HCT116 (cell line): ENCODE measurements around the gene ARFGAP3. TPM values are rescaled to one million over a fixed set of nuclear protein-coding genes. Genes with fewer than 3 reads are reported as not detected.

Source experiments
- ATAC-seq: fragments of 200-7000 bp; cut with Tn5 transposase; 2 replicates; pipeline ENCODE4 v1.9.1; 2020; ENCODE audit warnings: mild to moderate bottlenecking, moderate library complexity
- BruUV-seq: library from RNA; stranded (reverse); fragments of 400-500 nt; replicated peaks from 2 replicates; lab custom pipeline; 2021; lab: Mats Ljungman, UMichigan
- CTCF ChIA-PET: fragments of 300-600 bp; sonication (Branson Sonifier 250); formaldehyde crosslinking; loops from one replicate; lab custom pipeline; 2021; ENCODE audit warnings: antibody characterized with exemption; lab: Charles Lee
- POLR2A ChIA-PET: fragments of 300-600, 350-600 bp; sonication (Branson Sonifier 250); formaldehyde crosslinking; loops from one replicate; lab custom pipeline; 2021; ENCODE audit warnings: antibody characterized with exemption; lab: Charles Lee
- RAD21 ChIA-PET, 2 experiments: fragments of 300-600 bp; sonication (Branson Sonifier 250); formaldehyde crosslinking; loops; one replicate each; lab custom pipeline; 2023; ENCODE audit warnings: low total read pairs in 2 of 2; ENCODE audit not compliant: uncharacterized antibody in 2 of 2, unreplicated experiment in 2 of 2, low non-redundant PET in 1 of 2; lab: Charles Lee
- DNase-seq: peaks from one replicate; pipeline ENCODE4 v3.0.0-alpha.2; 2010; ENCODE audit warnings: low read depth, low spot score
- H2AFZ ChIP-seq: fragments of 200-600 bp; shearing (Covaris generic), sonication (generic); 2 replicates; pipeline ENCODE4 v1.6.1; 2017; ENCODE audit warnings: low read depth, mixed run types, mixed read lengths, antibody characterized with exemption, low read length; ENCODE audit not compliant: poor library complexity, severe bottlenecking
- H3K27ac ChIP-seq: 2 replicates; pipeline ENCODE4 v1.5.1; 2012; ENCODE audit warnings: low read depth, low read length
- H3K27me3 ChIP-seq: fragments of 200-600 bp; sonication (generic); 2 replicates; pipeline ENCODE4 v1.6.1; 2016; ENCODE audit warnings: mixed run types, low read length, mixed read lengths; ENCODE audit not compliant: insufficient read depth
- H3K36me3 ChIP-seq, 2 experiments: fragments of 200-500 bp in 1 of 2; fragments of 200-600 bp in 1 of 2; sonication (Bioruptor generic) in 1 of 2; sonication (generic) in 1 of 2; 2 replicates each; pipeline versions ENCODE4 v1.5.1 to v1.6.1; 2014 to 2016; ENCODE audit warnings: low read length in 2 of 2, inconsistent platforms in 1 of 2, mixed read lengths in 1 of 2, mixed run types in 1 of 2; ENCODE audit not compliant: insufficient read depth in 2 of 2, control insufficient read depth in 1 of 2
- H3K4me1 ChIP-seq, 2 experiments: fragments of 200-600 bp in 1 of 2; sonication (generic) in 1 of 2; 2 replicates each; pipeline versions ENCODE4 v1.5.1 to v1.6.1; 2012 to 2017; ENCODE audit warnings: low read length in 2 of 2, inconsistent platforms in 1 of 2, mild to moderate bottlenecking in 1 of 2, mixed read lengths in 1 of 2, mixed run types in 1 of 2, moderate library complexity in 1 of 2; ENCODE audit not compliant: insufficient read depth in 2 of 2, control insufficient read depth in 1 of 2
- H3K4me2 ChIP-seq: fragments of 200-600 bp; sonication (generic); 2 replicates; pipeline ENCODE4 v1.6.1; 2017; ENCODE audit warnings: mixed run types, low read length, mixed read lengths
- H3K4me3 ChIP-seq, 2 experiments: fragments of 200-600 bp in 1 of 2; sonication (generic) in 1 of 2; replicated peaks in 1 of 2; 2 replicates each; pipeline ENCODE4 v1.5.1; 2011 to 2016; ENCODE audit warnings: low read length in 2 of 2, control low read depth in 1 of 2, low read depth in 1 of 2, mild to moderate bottlenecking in 1 of 2, mixed read lengths in 1 of 2, mixed run types in 1 of 2
- H3K79me2 ChIP-seq: fragments of 200-600 bp; sonication (generic); 2 replicates; pipeline ENCODE4 v1.6.1; 2017; ENCODE audit warnings: mild to moderate bottlenecking, mixed run types, low read length, moderate library complexity, mixed read lengths; ENCODE audit not compliant: insufficient read depth
- H3K9ac ChIP-seq: fragments of 200-600 bp; sonication (generic); 2 replicates; pipeline ENCODE4 v1.6.1; 2016; ENCODE audit warnings: low read length, mixed read lengths
- H3K9me2 ChIP-seq: fragments of 200-600 bp; sonication (generic), shearing (Covaris generic); 2 replicates; pipeline ENCODE4 v1.6.1; 2017; ENCODE audit warnings: mixed run types, mild to moderate bottlenecking, moderate library complexity; ENCODE audit not compliant: insufficient read depth
- H3K9me3 ChIP-seq, 2 experiments: fragments of 200-500 bp in 1 of 2; fragments of 200-600 bp in 1 of 2; sonication (Bioruptor generic) in 1 of 2; sonication (generic) in 1 of 2; 2 replicates each; pipeline ENCODE4 v1.6.1; 2014 to 2017; ENCODE audit warnings: low read length in 2 of 2, mixed read lengths in 2 of 2, inconsistent platforms in 1 of 2, low read depth in 1 of 2, mild to moderate bottlenecking in 1 of 2, mixed run types in 1 of 2, moderate library complexity in 1 of 2; ENCODE audit not compliant: control insufficient read depth in 1 of 2, insufficient read depth in 1 of 2
- H4K20me1 ChIP-seq: fragments of 200-600 bp; sonication (generic), shearing (Covaris generic); 2 replicates; pipeline ENCODE4 v1.6.1; 2017; ENCODE audit warnings: mixed run types, mild to moderate bottlenecking, moderate library complexity; ENCODE audit not compliant: insufficient read depth
- ATF3 ChIP-seq: IDR thresholded peaks from 2 replicates; pipeline ENCODE4 v1.6.1; 2012
- CTCF ChIP-seq, 3 experiments: fragments of 200-600 bp in 1 of 3; sonication (generic) in 1 of 3; IDR thresholded peaks in 2 of 3; conservative IDR thresholded peaks in 1 of 3; 2 replicates each; pipeline ENCODE4 v1.5.1; 2012 to 2017; ENCODE audit warnings: low read depth in 2 of 3, low read length in 2 of 3, antibody characterized with exemption in 1 of 3, borderline replicate concordance in 1 of 3, control low read depth in 1 of 3, mild to moderate bottlenecking in 1 of 3, mixed read lengths in 1 of 3, mixed run types in 1 of 3, moderate library complexity in 1 of 3; ENCODE audit not compliant: insufficient read depth in 1 of 3
- EZH2 ChIP-seq: fragments of 200-600 bp; sonication (generic); IDR thresholded peaks from 2 replicates; pipeline ENCODE4 v1.6.1; 2017; ENCODE audit warnings: antibody characterized with exemption, mixed run types
- EZH2phosphoT487 ChIP-seq: fragments of 200-600 bp; IDR thresholded peaks from 2 replicates; pipeline ENCODE4 v1.6.1; 2018; ENCODE audit warnings: antibody characterized with exemption, borderline replicate concordance
- FOSL1 ChIP-seq: IDR thresholded peaks from 2 replicates; pipeline ENCODE4 v1.6.1; 2012; ENCODE audit warnings: low read depth
- RAD21 ChIP-seq: IDR thresholded peaks from 2 replicates; pipeline ENCODE4 v1.6.1; 2012; ENCODE audit warnings: low read depth, mild to moderate bottlenecking
- REST ChIP-seq: IDR thresholded peaks from 2 replicates; pipeline ENCODE4 v1.6.1; 2012; ENCODE audit warnings: low read depth
- TCF7L2 ChIP-seq: IDR thresholded peaks from 2 replicates; pipeline ENCODE4 v1.7.0; 2011; ENCODE audit warnings: borderline replicate concordance, inconsistent platforms; ENCODE audit not compliant: insufficient read depth, insufficient read length; ENCODE audit errors: extremely low read depth
- ZFX ChIP-seq: fragments of 450-650 bp; IDR thresholded peaks from 2 replicates; pipeline ENCODE4 v1.6.1; 2017
- intact Hi-C: fragments of 100-400 bp; cut with micrococcal nuclease; formaldehyde crosslinking; loops from 2 replicates; pipeline ENCODE4 v1.10.0; 2022
- total RNA-seq: library from RNA; stranded (reverse); gene quantifications from one replicate; pipeline ENCODE4 v1.2.1, GENCODE V29; 2021; ENCODE audit not compliant: unreplicated experiment

The ARFGAP3 gene
- total RNA-seq, 1 experiment from 2014 or later = 15.4 TPM

- no peak overlapping the region for H3K9ac ChIP-seq
- ATAC-seq = no peak
- intact Hi-C loops = no loop called here
- H3K79me2 ChIP-seq = 0 out of 2 replicates have a peak, but pooled peaks cover 5% of the 10 kb centered on the region
- no peak overlapping the region for H3K27ac ChIP-seq
- no peak overlapping the region for H3K4me3 ChIP-seq
- H3K9me3 ChIP-seq = no peaks in the 10 kb centered on the region
- H4K20me1 ChIP-seq = no peaks in the 10 kb centered on the region
- POLR2A ChIA-PET = no interaction called here
- H3K4me1 ChIP-seq = no peaks in the 10 kb centered on the region
- peaks cover 0 to 5% of the 10 kb centered on the region in 2 experiments; a peak in 2 of 4 replicates for H3K36me3 ChIP-seq
- no peak overlapping the region for H3K4me2 ChIP-seq
- CTCF ChIA-PET = interaction anchor here (1.4 kb wide), 1 partner anchor 27 kb away, joined by 4 read pairs; no protein-coding TSS in a partner anchor
- DNase-seq = no peak
- no peaks in the 10 kb centered on the region for H3K27me3 ChIP-seq
- no peak for TF ChIP-seq ATF3
- no peak for TF ChIP-seq FOSL1
- TF ChIP-seq RAD21 = no peak
- no peak for TF ChIP-seq CTCF (IDR thresholded peaks at IDR 0.05 in 2 of 3, conservative IDR thresholded peaks at IDR 0.05 in 1 of 3; ENCODE audit: borderline replicate concordance in 1 of 3, insufficient read depth in 1 of 3, low read depth in 2 of 3, low read length in 2 of 3)
- TF ChIP-seq, all 23 proteins: peak for 0
- Histone ChIP-seq H3K9me2 (no peaks in the 10 kb centered on the region), H2AFZ (no peak overlapping the region)
- no TSS peak for BruUV-seq
- RAD21 ChIA-PET = no interaction called here
These were observed 38.0 kb upstream of the ARFGAP3 start for GRCh38 chr22:42895087-42895486.

- H3K27ac ChIP-seq = no peak overlapping the region
- ChIA-PET CTCF (no interaction called here), RAD21 (no interaction called here), POLR2A (no interaction called here)
- H3K4me3 ChIP-seq = no peak overlapping the region
- H3K36me3 ChIP-seq = peaks cover 0 to 5% of the 10 kb centered on the region in 2 experiments; a peak in 2 of 4 replicates
- no peak for TF ChIP-seq FOSL1
- no peak for TF ChIP-seq EZH2
- TF ChIP-seq REST = no peak
- no peak for TF ChIP-seq RAD21
- no peak for TF ChIP-seq TCF7L2
- no peak for TF ChIP-seq ZFX
- TF ChIP-seq EZH2phosphoT487 = no peak
- intact Hi-C loops = no loop called here
- 0 out of 2 replicates have a peak, but pooled peaks cover 5% of the 10 kb centered on the region for H3K79me2 ChIP-seq
- BruUV-seq = no TSS peak
- H3K9me3 ChIP-seq = no peaks in the 10 kb centered on the region
- no peak overlapping the region for H3K9ac ChIP-seq
- H2AFZ ChIP-seq = no peak overlapping the region
- DNase-seq (no peak), ATAC-seq (no peak)
- H3K27me3 ChIP-seq = no peaks in the 10 kb centered on the region
- H4K20me1 ChIP-seq = no peaks in the 10 kb centered on the region
- no peaks in the 10 kb centered on the region; a peak in 1 of 4 replicates for H3K4me1 ChIP-seq
- H3K4me2 ChIP-seq = no peak overlapping the region
- no peaks in the 10 kb centered on the region for H3K9me2 ChIP-seq
These were observed 36.5 kb upstream of the ARFGAP3 start for GRCh38 chr22:42893371-42894150.
